NCI-H69 (cell line): ENCODE measurements around the gene RANBP17.
A peak's percentile ranks its signal among the peaks of the same experiment; 100 is the strongest.
"Not testable (repeated sequence)": the region's sequence is repeated elsewhere in the genome, so short reads cannot be mapped to it uniquely, and the experiment has no call there.

ENCODE experiments used
- DNase-seq: peaks from one replicate; lab custom pipeline; 2025; lab: John Stamatoyannopoulos, UW

Gene RANBP17

DNA sequence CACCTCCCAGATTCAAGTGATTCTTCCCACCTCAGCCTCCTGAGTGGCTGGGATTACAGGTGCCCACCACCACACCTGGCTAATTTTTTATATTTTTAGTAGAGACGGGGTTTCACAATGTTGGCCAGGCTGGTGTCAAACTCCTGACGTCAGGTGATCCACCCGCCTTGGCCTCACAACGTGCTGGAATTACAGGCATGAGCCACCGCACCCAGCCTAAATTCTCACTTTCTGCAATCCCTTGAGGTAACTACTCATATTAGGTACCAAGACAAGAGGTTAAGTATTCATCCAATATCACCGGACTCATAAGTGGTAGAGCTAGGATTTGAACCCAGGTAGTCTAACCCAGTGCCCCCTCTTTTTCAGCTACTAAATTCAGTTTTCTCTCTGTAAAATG lies 436.1 kb downstream of the RANBP17 start:
- DNase-seq, result not testable (repeated sequence)

DNA sequence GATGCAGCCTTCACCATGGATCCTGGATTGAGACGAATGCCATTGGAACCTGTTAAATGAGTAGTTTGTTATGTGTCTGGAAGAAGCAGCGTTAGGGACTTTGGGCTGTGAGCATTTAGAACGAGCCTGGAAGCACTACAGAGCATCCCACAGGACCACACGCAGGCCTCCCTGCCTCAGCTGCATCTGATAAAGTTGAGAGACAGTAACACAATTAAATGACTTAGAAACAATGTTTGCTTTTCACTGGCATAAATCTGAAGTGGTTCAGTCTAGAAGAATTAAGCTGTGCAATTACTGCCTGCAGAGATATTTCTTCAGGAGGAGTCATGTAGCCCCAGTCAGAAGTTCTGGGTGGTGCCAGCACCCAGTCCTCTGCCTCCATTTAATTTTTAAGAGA lies 437.4 kb downstream of the RANBP17 start:
- DNase-seq, result peak; percentile 51

DNA sequence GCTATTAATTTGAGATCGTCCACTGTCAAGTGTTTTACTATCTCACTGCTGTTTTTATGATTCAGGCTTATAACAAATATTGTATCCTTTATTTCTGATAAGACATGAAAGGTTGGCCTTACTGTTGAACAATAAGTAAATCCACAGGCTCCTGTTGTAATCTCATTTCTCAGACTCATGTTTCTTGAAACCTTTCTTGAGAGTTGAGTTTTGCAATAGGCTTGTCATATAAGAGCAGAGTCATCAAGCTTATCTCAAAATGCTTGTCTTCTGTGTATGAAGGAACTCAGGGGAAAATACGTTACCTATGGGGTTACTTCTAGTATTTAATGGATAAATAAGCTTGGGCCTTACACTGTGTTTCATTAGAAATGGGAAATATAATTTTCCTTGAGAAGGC lies 438.0 kb downstream of the RANBP17 start:
- DNase-seq, result no peak

DNA sequence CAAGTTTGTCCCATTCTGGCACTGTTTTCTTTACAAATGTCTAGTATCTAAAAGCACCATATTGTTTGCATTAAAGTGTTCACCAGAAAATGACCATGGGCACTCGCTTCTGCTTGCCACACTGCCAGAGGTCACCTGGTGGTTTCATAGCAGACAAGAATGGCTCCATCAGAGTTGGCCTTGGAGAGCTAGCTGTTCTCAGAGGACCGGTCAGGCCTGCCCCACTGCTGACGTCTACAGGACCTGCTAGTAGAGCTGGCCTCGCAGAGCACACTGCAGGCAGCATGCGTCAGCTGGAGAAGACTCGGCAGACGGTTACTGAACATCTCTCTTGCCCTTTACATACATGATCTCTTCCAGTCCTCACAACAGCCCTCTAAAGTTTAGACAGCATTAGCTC lies 438.5 kb downstream of the RANBP17 start:
- DNase-seq, result no peak

DNA sequence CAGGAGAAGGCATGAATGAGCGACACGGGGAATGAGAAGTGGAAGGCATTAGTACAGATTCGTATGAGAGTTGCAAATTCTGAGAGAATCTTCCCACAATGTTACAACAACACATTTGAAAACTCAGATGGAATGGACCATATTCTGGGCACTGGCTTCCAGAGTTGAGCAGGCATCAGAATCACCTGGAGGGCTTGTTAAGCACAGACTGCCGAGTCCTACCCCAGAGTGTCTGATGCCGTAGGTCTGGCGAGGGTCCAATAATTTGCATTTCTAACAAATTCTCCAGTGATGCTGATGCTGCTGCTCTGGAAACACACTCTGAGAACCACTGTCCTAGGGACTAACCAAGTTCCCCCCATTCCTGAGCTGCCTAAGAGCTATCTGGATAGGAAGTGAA lies 444.3 kb downstream of the RANBP17 start:
- DNase-seq, result peak; percentile 83

DNA sequence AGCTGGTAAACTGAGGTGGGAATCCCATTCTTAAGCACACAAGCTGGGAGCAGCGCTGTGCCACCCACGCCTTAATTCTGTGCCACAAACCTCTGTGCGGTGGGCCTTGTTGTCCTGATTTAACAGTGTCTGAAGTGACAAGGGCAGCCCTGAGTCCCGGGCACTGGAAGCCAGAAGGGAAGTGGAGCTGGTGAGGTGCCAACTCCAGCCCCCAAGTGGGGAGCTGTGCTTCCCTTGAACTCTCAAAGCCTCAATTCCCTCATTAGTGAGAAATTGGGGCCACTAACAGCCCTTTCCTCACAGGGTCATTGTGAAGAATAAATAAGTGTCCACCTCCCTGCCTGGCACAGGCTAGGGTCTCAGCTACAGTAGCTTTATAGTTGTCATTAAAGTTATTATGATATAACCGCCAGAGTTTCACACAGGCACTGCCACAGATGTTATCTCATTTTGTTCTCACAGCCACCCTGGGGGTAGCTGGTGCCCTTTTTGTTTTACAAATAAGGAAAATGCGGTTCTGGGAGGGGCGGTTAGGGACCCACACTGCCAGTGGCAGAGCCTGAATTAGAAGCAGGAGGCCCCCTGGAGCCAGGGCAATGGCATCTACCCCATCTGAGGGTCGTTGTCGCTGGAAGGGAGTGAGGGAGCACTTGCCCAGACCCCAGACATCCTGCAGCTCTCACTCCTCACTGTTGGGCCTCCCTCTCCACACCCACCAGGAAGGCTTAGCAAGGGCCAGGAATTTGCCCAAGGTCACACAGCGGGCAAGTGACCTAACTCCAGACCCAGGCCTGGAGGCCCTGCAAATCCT lies 445.2 kb downstream of the RANBP17 start:
- DNase-seq, result peak; percentile 95

DNA sequence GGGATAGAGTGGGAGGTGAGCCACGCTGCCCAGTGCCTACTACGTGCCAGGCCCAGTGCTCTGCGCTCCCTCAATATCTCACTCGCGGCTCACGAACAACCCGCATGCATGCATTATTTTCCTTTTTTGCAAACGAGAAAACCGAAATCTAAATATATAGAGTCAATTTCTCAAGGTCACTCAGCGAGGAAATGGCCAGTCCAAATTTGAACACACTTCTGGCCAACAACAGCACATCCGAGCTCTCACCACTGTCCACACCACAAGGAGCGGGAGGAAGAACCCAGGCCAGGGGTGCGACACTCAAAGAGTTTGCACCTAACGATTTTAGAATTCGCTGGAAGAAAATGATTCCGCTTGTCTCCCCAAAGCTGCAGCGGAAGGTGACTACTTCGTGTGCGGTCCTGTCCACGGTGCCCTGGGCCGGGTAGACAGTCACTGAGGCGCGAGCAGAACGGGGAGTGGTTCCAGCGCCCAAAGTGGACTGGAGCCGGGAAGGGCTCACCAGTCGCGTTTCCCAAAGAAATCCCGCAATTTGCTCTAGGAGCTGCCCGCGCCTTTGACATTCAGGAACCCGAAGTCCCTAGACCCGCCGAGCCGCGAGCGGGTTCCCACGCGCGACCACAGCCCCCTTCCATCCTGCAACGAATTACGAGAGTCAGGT lies 446.1 kb downstream of the RANBP17 start:
- no peak for DNase-seq

DNA sequence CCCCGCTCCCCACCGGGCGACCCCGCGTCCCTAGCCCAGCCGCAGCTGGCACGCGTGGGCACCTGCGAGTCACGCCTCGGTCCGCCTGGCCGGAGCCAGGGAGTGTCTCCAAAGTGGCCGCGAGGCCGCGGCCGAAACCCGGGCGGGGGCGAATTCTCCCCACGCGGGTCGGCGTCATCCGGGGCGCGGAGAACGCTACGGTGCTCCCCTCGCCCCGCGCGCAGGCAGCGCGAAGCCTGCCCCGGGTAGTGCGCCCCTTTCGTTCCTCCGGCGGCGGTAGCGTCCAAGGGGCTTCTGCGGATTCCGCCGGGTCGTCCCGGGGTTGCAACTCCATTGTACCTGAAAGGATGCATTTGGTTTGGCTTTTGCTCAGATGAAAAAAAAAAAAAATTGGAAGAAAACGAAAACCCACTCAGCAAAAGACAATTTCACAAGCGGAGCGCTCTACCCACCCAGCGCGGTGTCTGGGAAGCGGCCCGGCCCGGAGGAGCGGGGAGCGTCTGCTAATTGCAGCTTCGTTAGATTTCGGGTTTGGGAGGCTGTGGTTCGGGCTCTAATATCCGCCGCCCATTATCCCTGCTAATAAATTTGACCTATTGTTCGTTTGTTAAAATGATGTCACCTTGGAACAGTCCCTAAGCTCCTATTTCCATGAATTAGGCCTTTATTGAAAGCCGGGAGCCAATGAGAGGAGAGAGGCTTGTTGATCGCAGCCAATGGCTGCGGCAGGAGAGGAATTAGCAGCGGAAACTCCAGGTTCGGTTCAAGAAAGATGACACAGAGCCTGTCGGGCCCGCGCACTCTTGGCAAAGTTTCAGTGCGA lies 446.8 kb downstream of the RANBP17 start, which contains the start of gene TLX3:
Gene TLX3, plus strand, starts transcription at position 796 of the 823 bp plus-strand sequence. CDS start 118 bp downstream, outside the sequence.
- DNase-seq, result no peak

DNA sequence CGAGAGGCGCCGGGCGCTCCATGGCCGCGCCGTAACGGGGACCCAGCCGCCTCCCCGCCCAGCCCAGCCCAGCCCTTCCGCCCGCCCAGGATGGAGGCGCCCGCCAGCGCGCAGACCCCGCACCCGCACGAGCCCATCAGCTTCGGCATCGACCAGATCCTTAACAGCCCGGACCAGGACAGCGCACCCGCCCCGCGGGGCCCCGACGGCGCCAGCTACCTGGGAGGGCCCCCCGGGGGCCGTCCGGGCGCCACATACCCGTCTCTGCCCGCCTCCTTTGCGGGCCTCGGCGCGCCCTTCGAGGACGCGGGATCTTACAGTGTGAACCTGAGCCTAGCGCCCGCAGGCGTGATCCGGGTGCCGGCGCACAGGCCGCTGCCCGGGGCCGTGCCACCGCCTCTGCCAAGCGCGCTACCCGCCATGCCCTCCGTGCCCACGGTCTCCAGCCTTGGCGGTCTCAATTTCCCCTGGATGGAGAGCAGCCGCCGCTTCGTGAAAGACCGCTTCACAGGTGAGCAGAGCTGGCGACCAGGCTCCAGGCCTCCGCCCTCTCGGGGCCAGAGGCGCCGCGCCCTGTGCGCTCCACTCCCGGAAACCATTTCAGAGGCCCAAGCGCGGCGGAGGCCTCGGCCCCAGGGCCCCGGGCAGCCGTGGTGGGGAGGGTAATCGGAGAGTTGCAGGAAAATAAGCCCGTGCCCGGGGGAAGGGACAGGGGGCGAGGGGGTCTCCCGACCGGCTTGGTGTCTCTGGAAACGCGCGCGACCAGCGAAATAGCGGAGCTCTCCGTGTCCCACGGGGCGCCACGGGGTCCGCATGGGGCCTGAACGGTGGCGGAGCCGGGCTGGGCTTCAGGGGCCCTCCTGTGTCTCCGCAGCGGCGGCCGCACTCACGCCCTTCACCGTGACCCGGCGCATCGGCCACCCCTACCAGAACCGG lies 447.7 kb downstream of the RANBP17 start:
- no peak for DNase-seq

DNA sequence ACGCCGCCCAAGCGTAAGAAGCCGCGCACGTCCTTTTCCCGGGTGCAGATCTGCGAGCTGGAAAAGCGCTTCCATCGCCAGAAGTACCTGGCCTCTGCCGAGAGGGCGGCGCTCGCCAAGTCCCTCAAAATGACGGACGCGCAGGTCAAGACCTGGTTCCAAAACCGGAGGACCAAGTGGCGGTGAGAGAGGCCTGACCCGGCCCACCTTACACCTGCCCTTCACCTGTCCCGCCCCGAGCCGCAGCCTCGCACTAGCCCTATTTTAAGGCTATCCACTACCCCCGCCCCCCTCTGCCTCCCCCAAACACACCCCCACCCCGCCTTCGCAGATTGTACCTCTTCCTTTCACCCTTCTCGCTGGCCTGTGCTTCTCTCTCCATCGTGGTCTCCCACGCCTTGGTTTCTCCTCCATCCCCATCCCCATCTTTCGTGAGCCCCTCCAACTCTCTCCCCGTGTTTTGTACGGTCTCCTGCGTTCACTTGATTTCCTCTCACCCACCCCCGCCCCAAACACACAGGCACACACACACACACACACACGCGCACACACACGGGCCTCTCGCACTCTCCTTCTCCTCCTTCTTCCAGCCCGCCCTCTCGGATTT lies 448.5 kb downstream of the RANBP17 start:
- no peak for DNase-seq

DNA sequence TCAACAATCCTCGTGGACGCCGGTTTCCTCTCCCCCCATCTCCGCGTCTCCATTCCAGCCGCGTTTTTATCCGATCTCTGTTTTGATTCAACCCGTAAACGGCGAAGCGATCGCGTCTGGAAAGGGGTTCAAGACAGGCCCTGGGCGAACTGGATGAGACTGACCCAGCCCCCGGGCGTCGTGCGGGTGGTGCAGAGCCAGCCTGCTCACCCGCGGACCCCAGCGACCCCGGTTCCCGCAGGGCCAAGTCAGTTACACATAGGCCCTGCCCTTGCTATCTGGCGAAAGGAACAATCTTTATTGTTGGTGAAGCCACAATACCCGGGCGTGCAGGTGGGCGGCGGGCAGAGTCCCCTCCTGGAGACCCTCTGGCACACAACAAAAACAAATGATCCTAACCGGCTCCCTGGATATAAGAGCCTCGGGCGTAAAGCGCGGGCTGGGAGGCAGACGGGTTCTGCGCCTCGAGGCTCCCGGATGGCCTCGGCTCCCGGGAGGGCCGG lies 449.1 kb downstream of the RANBP17 start:
- DNase-seq, result no peak

DNA sequence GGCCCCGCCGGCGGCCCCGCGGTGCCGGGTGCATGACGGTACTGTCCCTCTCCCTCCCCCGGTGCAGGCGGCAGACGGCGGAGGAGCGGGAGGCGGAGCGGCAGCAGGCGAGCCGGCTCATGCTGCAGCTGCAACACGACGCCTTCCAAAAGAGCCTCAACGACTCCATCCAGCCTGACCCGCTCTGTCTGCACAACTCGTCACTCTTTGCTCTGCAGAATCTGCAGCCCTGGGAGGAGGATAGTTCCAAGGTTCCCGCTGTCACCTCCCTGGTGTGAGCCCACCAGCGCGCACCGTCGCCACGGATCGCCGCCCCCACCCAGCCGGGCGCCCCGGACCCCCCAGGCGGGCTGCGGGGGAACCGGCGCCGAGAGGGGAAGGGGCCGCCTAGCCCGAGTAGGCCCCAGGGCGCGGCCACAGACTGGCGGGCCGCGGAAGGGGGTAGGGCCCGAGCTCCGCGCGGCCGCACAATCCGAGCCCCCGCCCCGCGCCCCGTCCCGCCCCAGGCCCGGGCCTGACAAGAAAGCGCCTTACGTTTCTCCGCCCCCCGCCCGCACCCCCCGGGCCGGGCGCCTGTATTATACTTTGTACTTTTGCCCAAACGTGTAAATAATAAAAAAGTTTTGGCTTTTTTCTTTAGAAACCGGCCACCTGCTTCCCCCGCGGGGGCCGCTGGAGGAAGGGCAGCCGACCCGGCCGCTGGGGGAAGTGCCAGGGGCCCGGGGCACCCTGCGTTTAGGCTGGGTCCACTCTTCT lies 449.7 kb downstream of the RANBP17 start:
- DNase-seq, result peak; percentile 76

DNA sequence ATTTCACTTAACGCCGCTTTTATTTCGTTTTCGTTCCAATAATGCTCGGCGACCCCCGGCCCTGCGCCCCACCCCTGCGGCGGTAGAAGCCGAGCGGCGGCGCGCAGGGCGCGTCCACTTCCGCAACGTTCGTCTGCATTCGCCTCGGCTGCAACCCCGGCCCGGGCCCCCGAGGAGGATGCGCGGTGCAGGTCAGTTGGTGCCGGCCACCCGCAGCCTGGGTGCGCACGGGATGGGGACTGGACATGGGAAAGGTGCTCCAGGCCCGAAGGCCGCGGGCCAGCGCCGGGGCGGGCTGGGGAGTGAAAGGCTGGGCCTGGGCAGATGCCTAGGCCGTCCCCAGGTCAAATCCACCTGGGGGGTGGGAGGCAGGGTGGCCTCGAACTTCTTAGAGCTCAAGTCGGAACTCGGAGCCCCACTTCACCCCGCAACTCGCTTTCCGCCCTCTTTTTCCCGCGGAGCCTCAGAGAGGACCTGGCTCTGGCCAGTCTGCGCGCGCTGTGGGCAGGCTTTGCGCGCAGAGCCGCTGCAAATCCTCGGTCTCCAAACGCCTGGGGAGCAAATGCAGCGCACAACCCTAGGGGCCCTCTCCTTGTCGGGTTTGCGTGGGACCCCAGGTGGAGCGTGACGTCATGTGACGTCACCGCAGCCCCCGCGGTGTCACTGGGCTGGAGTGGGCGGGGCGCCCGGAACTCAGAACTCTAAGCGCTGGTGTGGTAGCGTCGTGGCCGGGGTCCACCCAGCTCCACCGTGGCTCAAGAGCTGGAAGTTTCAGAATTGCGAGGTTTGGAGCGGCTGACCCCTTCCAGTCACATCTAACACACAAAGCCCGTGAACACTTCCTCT lies 450.5 kb downstream of the RANBP17 start:
- DNase-seq, result peak; percentile 51

DNA sequence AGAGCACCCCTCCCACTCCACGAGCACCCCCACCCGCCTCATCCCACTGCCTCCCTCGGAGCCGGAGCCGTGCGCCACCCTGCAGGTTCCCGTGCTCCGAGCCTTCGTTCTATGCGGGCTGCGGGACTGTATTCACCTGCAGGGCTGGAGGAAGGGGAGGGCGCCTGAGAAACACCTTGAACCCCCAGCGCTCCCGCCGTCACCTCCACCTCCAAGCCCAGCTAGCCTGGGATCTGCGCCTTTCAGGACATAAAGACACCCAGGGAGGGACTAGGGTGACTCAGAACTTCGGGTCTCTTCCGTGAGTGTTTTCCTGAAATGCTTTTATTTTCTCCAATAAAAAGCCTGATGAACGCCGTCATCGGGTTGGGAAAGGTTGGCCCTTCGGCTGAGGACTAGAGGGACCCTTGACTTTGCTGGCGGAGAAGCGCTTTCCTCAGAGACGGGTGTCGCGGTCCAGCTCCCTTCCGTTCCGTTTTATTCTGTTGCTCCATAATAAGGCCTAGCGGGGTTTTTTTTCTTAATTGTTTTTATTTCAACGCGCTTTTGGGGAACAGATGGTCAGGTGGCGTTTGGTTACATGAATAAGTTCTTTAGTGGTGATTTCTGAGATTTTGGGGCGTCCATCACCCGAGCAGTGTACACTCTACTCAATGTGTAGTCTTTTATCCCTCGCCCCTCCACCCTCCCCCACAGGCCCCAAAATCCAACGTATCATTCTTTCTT lies 451.8 kb downstream of the RANBP17 start:
- no peak for DNase-seq

DNA sequence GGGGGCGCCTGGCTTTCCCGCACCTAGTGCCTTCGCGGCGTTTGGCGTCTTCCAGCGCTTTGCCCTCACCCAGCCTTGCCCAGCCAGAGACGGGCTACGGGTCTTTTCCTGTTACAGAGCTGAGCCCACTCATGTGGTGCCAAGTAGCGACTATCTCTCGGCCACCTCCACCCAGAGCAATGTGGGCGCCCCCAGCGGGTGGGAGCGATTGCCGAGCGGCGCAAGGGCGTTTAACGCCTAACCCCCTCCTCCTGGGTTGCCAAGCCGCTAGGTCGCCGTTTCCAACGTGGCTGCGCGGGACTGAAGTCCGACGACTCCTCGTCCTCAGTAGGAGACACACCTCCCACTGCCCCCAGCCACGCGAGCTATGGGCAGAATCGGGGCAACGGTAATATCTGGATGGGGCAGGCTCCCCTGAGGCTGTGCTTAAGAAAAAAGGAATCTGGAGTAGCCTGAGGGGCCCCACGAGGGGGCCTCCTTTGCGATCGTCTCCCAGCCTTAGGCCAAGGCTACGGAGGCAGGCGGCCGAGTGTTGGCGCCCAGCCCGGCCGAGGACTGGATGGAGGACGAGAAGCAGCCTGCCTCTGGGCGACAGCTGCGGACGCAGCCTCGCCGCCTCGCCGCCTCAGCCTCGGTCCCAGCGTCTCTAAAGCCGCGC lies 453.0 kb downstream of the RANBP17 start:
- DNase-seq, result no peak

DNA sequence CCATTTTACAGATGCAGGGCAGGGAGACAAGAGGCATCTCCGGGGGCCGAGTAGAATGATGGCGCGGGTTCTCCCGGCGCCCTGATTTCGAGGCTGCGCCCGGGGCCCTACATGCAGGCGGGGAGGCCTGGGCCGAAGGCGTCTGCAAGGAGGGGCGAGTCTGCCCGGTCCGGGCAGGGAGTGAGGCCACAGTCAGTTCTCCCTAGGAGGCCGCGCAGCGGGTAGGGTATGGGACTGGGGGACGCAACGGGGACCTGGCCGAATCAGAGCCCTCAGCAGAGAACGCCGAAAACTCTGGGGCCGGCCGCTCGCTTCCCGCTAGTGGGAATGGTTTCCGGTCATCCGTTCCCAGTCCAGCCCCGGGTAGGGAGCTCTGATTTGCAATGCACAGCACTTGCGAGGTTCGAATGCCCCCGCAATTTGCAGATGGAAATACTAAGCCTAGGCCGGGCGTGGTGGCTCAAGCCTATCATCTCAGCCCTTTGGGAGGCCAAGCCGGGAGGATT lies 453.6 kb downstream of the RANBP17 start:
- no peak for DNase-seq

DNA sequence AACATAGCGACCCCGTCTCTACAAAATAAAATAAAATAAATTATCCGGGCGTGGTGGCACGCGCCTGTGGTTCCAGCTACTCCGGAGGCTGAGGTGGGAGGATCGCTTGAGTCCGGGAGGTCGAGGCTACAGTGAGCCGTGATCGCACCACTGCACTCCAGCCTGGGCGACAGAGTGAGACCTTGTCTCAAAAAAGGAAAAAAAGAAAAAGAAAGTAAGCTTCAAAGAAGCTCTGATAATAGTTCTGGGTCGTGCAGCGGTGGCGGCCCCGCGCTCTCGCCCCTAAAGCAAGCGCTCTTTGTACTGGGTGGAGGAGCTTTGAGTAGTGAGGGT lies 454.1 kb downstream of the RANBP17 start:
- no peak for DNase-seq
